ENCODE measurements around the gene CYP11A1.

CYP11A1 gene

GRCh38 chr15:74345051-74345450, 22.4 kb downstream of the CYP11A1 start:
- Mint-ChIP-seq H3K27me3 (no peaks in the 10 kb centered on the region), H3K27ac (no peak overlapping the region), H3K4me3 (no peak overlapping the region), H3K36me3 (ENCODE audit: low read depth) (no peaks in the 10 kb centered on the region), H3K9me3 (no peaks in the 10 kb centered on the region), H3K4me1 (ENCODE audit: low read depth) (peaks cover 9% of the 10 kb centered on the region)
- intact Hi-C loops (cut with micrococcal nuclease), result no loop called here

- H3K4me3 Mint-ChIP-seq, result no peak overlapping the region
- peaks cover 22% of the 10 kb centered on the region for H3K4me1 Mint-ChIP-seq (ENCODE audit: low read depth)
- no peak overlapping the region for H3K27ac Mint-ChIP-seq
- no peaks in the 10 kb centered on the region for H3K27me3 Mint-ChIP-seq
- intact Hi-C loops (cut with micrococcal nuclease), result no loop called here
- H3K36me3 Mint-ChIP-seq (ENCODE audit: low read depth), result no peaks in the 10 kb centered on the region
- no peaks in the 10 kb centered on the region for H3K9me3 Mint-ChIP-seq
These were observed 23.7 kb downstream of the CYP11A1 start for GRCh38 chr15:74343797-74344127.

GRCh38 chr15:74343127-74343796, 24.2 kb downstream of the CYP11A1 start:
- H3K4me3 Mint-ChIP-seq, result no peak overlapping the region
- no peaks in the 10 kb centered on the region for H3K36me3 Mint-ChIP-seq (ENCODE audit: low read depth)
- H3K9me3 Mint-ChIP-seq, result no peaks in the 10 kb centered on the region
- H3K4me1 Mint-ChIP-seq (ENCODE audit: low read depth), result peaks cover 22% of the 10 kb centered on the region
- intact Hi-C loops (cut with micrococcal nuclease), result no loop called here
- no peak overlapping the region for H3K27ac Mint-ChIP-seq
- H3K27me3 Mint-ChIP-seq, result no peaks in the 10 kb centered on the region

GRCh38 chr15:74340150-74340549, 27.3 kb downstream of the CYP11A1 start:
- H3K27ac Mint-ChIP-seq, result no peak overlapping the region
- H3K36me3 Mint-ChIP-seq (ENCODE audit: low read depth), result no peaks in the 10 kb centered on the region
- intact Hi-C loops (cut with micrococcal nuclease), result no loop called here
- peaks cover 28% of the 10 kb centered on the region for H3K4me1 Mint-ChIP-seq (ENCODE audit: low read depth)
- H3K27me3 Mint-ChIP-seq, result no peaks in the 10 kb centered on the region
- H3K4me3 Mint-ChIP-seq, result no peak overlapping the region
- no peaks in the 10 kb centered on the region for H3K9me3 Mint-ChIP-seq

GRCh38 chr15:74339371-74339770, 28.1 kb downstream of the CYP11A1 start:
- H3K27ac Mint-ChIP-seq, result no peak overlapping the region
- peaks cover 28% of the 10 kb centered on the region for H3K4me1 Mint-ChIP-seq (ENCODE audit: low read depth)
- no peaks in the 10 kb centered on the region for H3K27me3 Mint-ChIP-seq
- H3K36me3 Mint-ChIP-seq (ENCODE audit: low read depth), result no peaks in the 10 kb centered on the region
- intact Hi-C loops (cut with micrococcal nuclease), result no loop called here
- peaks cover 1% of the 10 kb centered on the region for H3K9me3 Mint-ChIP-seq
- no peak overlapping the region for H3K4me3 Mint-ChIP-seq

GRCh38 chr15:74338676-74339075, 28.8 kb downstream of the CYP11A1 start:
- Mint-ChIP-seq H3K27me3 (no peaks in the 10 kb centered on the region), H3K9me3 (peaks cover 6% of the 10 kb centered on the region), H3K4me1 (ENCODE audit: low read depth) (peaks cover 28% of the 10 kb centered on the region), H3K4me3 (no peak overlapping the region), H3K27ac (no peak overlapping the region), H3K36me3 (ENCODE audit: low read depth) (no peaks in the 10 kb centered on the region)
- intact Hi-C loops (cut with micrococcal nuclease), result no loop called here

- no peak overlapping the region for H3K4me3 Mint-ChIP-seq
- H3K9me3 Mint-ChIP-seq, result peaks cover 6% of the 10 kb centered on the region
- H3K27me3 Mint-ChIP-seq, result no peaks in the 10 kb centered on the region
- no peaks in the 10 kb centered on the region for H3K36me3 Mint-ChIP-seq (ENCODE audit: low read depth)
- no peak overlapping the region for H3K27ac Mint-ChIP-seq
- H3K4me1 Mint-ChIP-seq (ENCODE audit: low read depth), result peaks cover 28% of the 10 kb centered on the region
- intact Hi-C loops (cut with micrococcal nuclease), result no loop called here
These were observed 29.7 kb downstream of the CYP11A1 start for GRCh38 chr15:74337607-74338211.

GRCh38 chr15:74337146-74337545, 30.3 kb downstream of the CYP11A1 start:
- Mint-ChIP-seq H3K27ac (no peak overlapping the region), H3K27me3 (no peaks in the 10 kb centered on the region), H3K4me1 (ENCODE audit: low read depth) (peaks cover 28% of the 10 kb centered on the region), H3K9me3 (peaks cover 6% of the 10 kb centered on the region), H3K36me3 (ENCODE audit: low read depth) (no peaks in the 10 kb centered on the region), H3K4me3 (no peak overlapping the region)
- intact Hi-C loops (cut with micrococcal nuclease), result no loop called here

- Mint-ChIP-seq H3K27me3 (no peaks in the 10 kb centered on the region), H3K4me3 (no peak overlapping the region), H3K9me3 (peaks cover 6% of the 10 kb centered on the region), H3K27ac (no peak overlapping the region), H3K4me1 (ENCODE audit: low read depth) (peaks cover 28% of the 10 kb centered on the region), H3K36me3 (ENCODE audit: low read depth) (no peaks in the 10 kb centered on the region)
- intact Hi-C loops (cut with micrococcal nuclease), result no loop called here
These were observed 31.1 kb downstream of the CYP11A1 start for GRCh38 chr15:74336061-74337005.

GRCh38 chr15:74335396-74335795, 32.0 kb downstream of the CYP11A1 start:
- intact Hi-C loops (cut with micrococcal nuclease), result no loop called here
- Mint-ChIP-seq H3K4me3 (no peak overlapping the region), H3K9me3 (peaks cover 6% of the 10 kb centered on the region), H3K36me3 (ENCODE audit: low read depth) (no peaks in the 10 kb centered on the region), H3K27me3 (no peaks in the 10 kb centered on the region), H3K4me1 (ENCODE audit: low read depth) (peaks cover 23% of the 10 kb centered on the region), H3K27ac (no peak overlapping the region)

- H3K36me3 Mint-ChIP-seq (ENCODE audit: low read depth), result no peaks in the 10 kb centered on the region
- H3K27ac Mint-ChIP-seq, result no peak overlapping the region
- no peak overlapping the region for H3K4me3 Mint-ChIP-seq
- intact Hi-C loops (cut with micrococcal nuclease), result no loop called here
- no peaks in the 10 kb centered on the region for H3K27me3 Mint-ChIP-seq
- H3K9me3 Mint-ChIP-seq, result peaks cover 6% of the 10 kb centered on the region
- H3K4me1 Mint-ChIP-seq (ENCODE audit: low read depth), result peaks cover 10% of the 10 kb centered on the region
These were observed 33.3 kb downstream of the CYP11A1 start for GRCh38 chr15:74334127-74334526.

GRCh38 chr15:74333662-74334061, 33.8 kb downstream of the CYP11A1 start:
- Mint-ChIP-seq H3K36me3 (ENCODE audit: low read depth) (no peaks in the 10 kb centered on the region), H3K27ac (no peak overlapping the region), H3K9me3 (peaks cover 6% of the 10 kb centered on the region), H3K4me1 (ENCODE audit: low read depth) (peaks cover 6% of the 10 kb centered on the region), H3K27me3 (no peaks in the 10 kb centered on the region), H3K4me3 (no peak overlapping the region)
- intact Hi-C loops (cut with micrococcal nuclease), result no loop called here

- H3K27me3 Mint-ChIP-seq, result peaks cover 2% of the 10 kb centered on the region
- intact Hi-C loops (cut with micrococcal nuclease), result no loop called here
- H3K36me3 Mint-ChIP-seq (ENCODE audit: low read depth), result no peaks in the 10 kb centered on the region
- peaks cover 6% of the 10 kb centered on the region for H3K4me1 Mint-ChIP-seq (ENCODE audit: low read depth)
- H3K4me3 Mint-ChIP-seq, result no peak overlapping the region
- no peak overlapping the region for H3K27ac Mint-ChIP-seq
- H3K9me3 Mint-ChIP-seq, result peaks cover 6% of the 10 kb centered on the region
These were observed 34.4 kb downstream of the CYP11A1 start for GRCh38 chr15:74333093-74333492.

GRCh38 chr15:74332611-74333010, 34.8 kb downstream of the CYP11A1 start:
- intact Hi-C loops (cut with micrococcal nuclease), result no loop called here
- H3K4me1 Mint-ChIP-seq (ENCODE audit: low read depth), result peaks cover 6% of the 10 kb centered on the region
- no peaks in the 10 kb centered on the region for H3K36me3 Mint-ChIP-seq (ENCODE audit: low read depth)
- no peak overlapping the region for H3K4me3 Mint-ChIP-seq
- H3K27me3 Mint-ChIP-seq, result peaks cover 2% of the 10 kb centered on the region
- peaks cover 6% of the 10 kb centered on the region for H3K9me3 Mint-ChIP-seq
- no peak overlapping the region for H3K27ac Mint-ChIP-seq

Data from dendritic cell treated with granulocyte-macrophage colony-stimulating factor and Interleukin-4, amounts not matched to agents 40 ng/mL and 50 ng/mL, for 4 days (primary cell).